Cardiac muscle cell (in vitro differentiated cells and primary cell): Measurements from ENCODE around the gene DLD. TPM values are rescaled to one million over a fixed set of nuclear protein-coding genes. Genes with fewer than 3 reads are reported as not detected.

ENCODE experiments used
- DNase-seq, 2 donors: peaks; one replicate each; pipeline versions ENCODE4 v3.0.0 to v3.0.0-alpha.2; 2010 to 2017; ENCODE audit warnings: low read depth in 1 of 2, low spot score in 1 of 2
- H3K27ac ChIP-seq: fragments of 200-600 bp; sonication (generic); 2 replicates; pipeline ENCODE4 v1.5.1; 2016
- H3K27me3 ChIP-seq: fragments of 200-600 bp; sonication (generic); 2 replicates; pipeline ENCODE4 v1.6.0; 2016; ENCODE audit warnings: control low read depth
- H3K36me3 ChIP-seq: fragments of 200-600 bp; sonication (generic); 2 replicates; pipeline ENCODE4 v1.5.1; 2016; ENCODE audit warnings: control low read depth
- H3K4me1 ChIP-seq: fragments of 200-600 bp; sonication (generic); 2 replicates; pipeline ENCODE4 v1.8.1; 2017; ENCODE audit warnings: low read depth, mild to moderate bottlenecking, mixed run types
- H3K4me3 ChIP-seq: fragments of 200-600 bp; sonication (generic); 2 replicates; pipeline ENCODE4 v1.5.1; 2016; ENCODE audit warnings: mild to moderate bottlenecking
- H3K9me3 ChIP-seq: fragments of 200-600 bp; sonication (generic); 2 replicates; pipeline ENCODE4 v1.5.1; 2017; ENCODE audit warnings: low read depth, mild to moderate bottlenecking, control low read depth
- CTCF ChIP-seq: IDR thresholded peaks from 2 replicates; pipeline ENCODE4 v1.5.1; 2012; ENCODE audit warnings: low read depth, mild to moderate bottlenecking, low read length
- polyA plus RNA-seq: library from polyadenylated mRNA; unstranded; fragments of >200 nt; fragmentation: Nextera tagmentation; extraction: Ambion mirVana; gene quantifications from 2 replicates; pipeline ENCODE4 v1.2.1, GENCODE V29; 2016
- total RNA-seq: library from RNA; depleted of rRNA; stranded (reverse); fragments of >200 nt; gene quantifications from 2 replicates; pipeline ENCODE4 v1.2.3, GENCODE V29; 2016

DLD gene
- total and polyA plus RNA-seq, 2 experiments from 2014 or later = 199 to 250 TPM

DNA sequence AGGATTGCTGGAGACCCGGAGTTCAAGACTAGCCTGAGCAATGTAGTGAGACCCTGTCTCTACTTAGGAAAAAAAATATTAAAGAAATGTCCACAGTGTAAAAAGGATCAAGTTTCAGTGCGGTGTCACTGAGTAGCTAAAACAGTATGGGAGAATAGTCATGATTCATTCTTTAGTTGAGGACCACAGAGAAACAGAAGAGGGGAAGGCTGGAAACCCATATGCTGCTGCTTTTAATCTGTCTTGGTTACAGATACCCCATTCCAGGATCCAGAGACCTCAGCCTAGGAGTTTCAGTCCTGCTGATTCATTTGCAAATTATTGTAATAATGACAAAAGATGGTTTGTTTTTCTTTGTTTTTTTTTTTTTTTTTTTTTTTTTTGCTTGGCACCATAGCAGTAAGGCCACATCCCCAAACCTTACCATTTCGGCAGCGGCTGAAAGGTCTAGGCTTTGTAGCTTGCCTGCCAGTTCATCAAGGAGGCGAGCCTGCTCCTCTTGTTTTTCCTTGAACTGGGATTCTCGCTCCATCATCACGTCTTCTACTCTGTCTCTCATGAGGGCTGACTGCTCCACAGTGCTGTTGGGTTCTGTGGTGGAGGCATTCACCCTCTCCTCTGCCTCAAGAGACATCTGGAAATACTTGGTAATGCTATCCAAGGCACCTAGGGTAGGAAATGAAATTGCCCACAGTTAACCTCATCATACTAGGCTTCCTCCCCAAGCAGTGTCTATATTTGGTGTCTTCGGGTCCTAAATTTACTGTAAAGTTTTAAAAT, 44.2 kb downstream of the DLD start:
- Histone ChIP-seq H3K27ac (no peak overlapping the region), H3K4me1 (peaks cover 19% of the 10 kb centered on the region), H3K9me3 (no peaks in the 10 kb centered on the region), H3K27me3 (no peaks in the 10 kb centered on the region), H3K36me3 (peaks cover 9% of the 10 kb centered on the region), H3K4me3 (no peak overlapping the region)
- no peak for TF ChIP-seq CTCF
- DNase-seq = no peak

GRCh38 chr7:107936312-107936711, 45.3 kb downstream of the DLD start:
- H3K4me3 ChIP-seq = no peak overlapping the region
- no peak for DNase-seq
- no peak overlapping the region for H3K27ac ChIP-seq
- H3K9me3 ChIP-seq = no peaks in the 10 kb centered on the region
- TF ChIP-seq CTCF = no peak
- H3K4me1 ChIP-seq = peaks cover 19% of the 10 kb centered on the region
- H3K36me3 ChIP-seq = no peaks in the 10 kb centered on the region
- no peaks in the 10 kb centered on the region for H3K27me3 ChIP-seq

GRCh38 chr7:107937531-107937930, 46.5 kb downstream of the DLD start:
- H3K27me3 ChIP-seq = no peaks in the 10 kb centered on the region
- no peak for TF ChIP-seq CTCF
- no peak for DNase-seq
- H3K4me3 ChIP-seq = no peak overlapping the region
- peaks cover 13% of the 10 kb centered on the region for H3K4me1 ChIP-seq
- H3K9me3 ChIP-seq = no peaks in the 10 kb centered on the region
- H3K27ac ChIP-seq = no peak overlapping the region
- no peaks in the 10 kb centered on the region for H3K36me3 ChIP-seq

DNA sequence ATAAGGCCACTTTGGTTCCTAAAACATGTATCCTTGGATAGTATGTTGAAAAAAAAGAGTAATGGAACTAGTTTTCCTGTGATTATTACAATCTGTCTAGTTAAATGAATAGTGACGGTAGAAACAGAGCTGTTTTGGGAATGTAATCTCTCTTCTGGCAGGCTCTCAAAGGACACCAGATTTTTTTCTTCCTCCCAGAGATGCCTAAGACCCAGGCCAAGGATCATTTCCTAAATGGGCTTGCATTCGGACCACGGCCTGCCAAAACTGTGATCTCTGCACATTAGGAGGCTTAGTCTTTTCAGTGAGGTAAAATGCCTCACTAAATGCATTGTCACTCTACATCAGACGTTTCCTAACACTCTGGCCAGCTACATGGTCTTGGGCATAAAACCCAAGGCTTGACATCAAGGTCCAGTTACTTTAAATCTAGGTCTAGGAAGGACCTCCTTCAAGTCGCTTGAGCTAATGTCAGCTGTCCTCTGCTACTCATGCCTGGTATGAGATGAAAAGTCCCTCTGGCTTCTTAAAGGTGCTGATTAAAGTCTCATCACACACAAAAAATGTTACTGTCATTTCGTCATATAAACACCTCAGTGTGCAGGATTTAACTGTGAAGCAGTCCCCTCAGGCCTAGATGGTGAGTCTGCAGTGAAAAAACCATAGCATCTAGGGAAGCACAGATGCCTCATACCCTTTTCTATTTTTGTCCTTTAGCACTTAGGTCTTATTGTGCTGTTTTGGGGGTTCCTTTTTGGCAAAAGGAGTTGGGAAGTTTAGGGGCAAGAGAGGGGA, 47.7 kb downstream of the DLD start:
- no peaks in the 10 kb centered on the region for H3K36me3 ChIP-seq

More for the DNA sequence above, 47.7 kb downstream of the DLD start:
- Histone ChIP-seq H3K9me3 (no peaks in the 10 kb centered on the region), H3K27ac (no peak overlapping the region), H3K4me3 (no peak overlapping the region), H3K27me3 (no peaks in the 10 kb centered on the region), H3K4me1 (peaks cover 1% of the 10 kb centered on the region)
- no peak for TF ChIP-seq CTCF
- peak in 1 of 2 donors; percentile 75 for DNase-seq
